Stomach (tissue), 9 donors: ENCODE results near the gene INSRR. TPM values are rescaled to one million over a fixed set of nuclear protein-coding genes. Genes with fewer than 3 reads are reported as not detected.

ENCODE experiments used
- DNase-seq, 2 donors: peaks; one replicate each; pipeline versions ENCODE4 v3.0.0 to v3.0.0-alpha.2; 2013 to 2019
- H3K27ac ChIP-seq, 5 donors: fragments of 200-600 bp in 4 of 5; sonication (generic) in 4 of 5; one replicate each; pipeline ENCODE4 v1.5.1; 2013 to 2019; ENCODE audit warnings: mild to moderate bottlenecking in 1 of 5, moderate library complexity in 1 of 5
- H3K27me3 ChIP-seq, 3 donors: fragments of 200-600 bp; sonication (generic); one replicate each; pipeline ENCODE4 v1.5.1; 2017 to 2019; ENCODE audit warnings: mixed run types in 1 of 3
- H3K36me3 ChIP-seq, 4 donors: fragments of 200-600 bp; sonication (generic); 1 replicate in 3 of 4; 2 replicates in 1 of 4; pipeline ENCODE4 v1.5.1; 2016 to 2019
- H3K4me1 ChIP-seq, 4 donors: fragments of 200-600 bp; sonication (generic); one replicate each; pipeline ENCODE4 v1.5.1; 2016 to 2019
- H3K4me3 ChIP-seq, 4 donors: fragments of 200-600 bp; sonication (generic) in 3 of 4; one replicate each; pipeline ENCODE4 v1.5.1; 2016 to 2019; ENCODE audit warnings: mild to moderate bottlenecking in 1 of 4
- H3K9me3 ChIP-seq, 4 donors: fragments of 200-600 bp; sonication (generic); one replicate each; pipeline ENCODE4 v1.5.1; 2016 to 2019
- EP300 ChIP-seq: sonication (generic); formaldehyde crosslinking; IDR thresholded peaks from one replicate; pipeline ENCODE4 v1.6.1; 2017; ENCODE audit warnings: antibody characterized with exemption
- POLR2A ChIP-seq, 4 donors: fragments of 450-650 bp; IDR thresholded peaks; one replicate each; pipeline ENCODE4 v1.6.1; 2016; ENCODE audit warnings: antibody characterized with exemption in 4 of 4, control low read depth in 2 of 4, mild to moderate bottlenecking in 1 of 4, moderate library complexity in 1 of 4
- POLR2AphosphoS5 ChIP-seq, 3 donors: sonication (generic); formaldehyde crosslinking; IDR thresholded peaks; one replicate each; pipeline ENCODE4 v1.6.1; 2016; ENCODE audit warnings: antibody characterized with exemption in 3 of 3
- WGBS, 5 donors: extraction: QIAGEN DNeasy Blood & Tissue Kit in 3 of 5; methylation state at CpG; one replicate each; pipeline versions ENCODE4 v1.1.5 to v1.1.7; 2013 to 2018; 5-methylcytosine and 5-hydroxymethylcytosine counted together
- intact Hi-C: fragments of 100-400 bp; cut with DNase I; formaldehyde crosslinking; loops from one replicate; pipeline ENCODE4 v1.15.1; 2023; ENCODE audit warnings: low total_unique reads
- polyA plus RNA-seq, 3 donors: library from polyadenylated mRNA; stranded (reverse); fragments of 200-250 nt; gene quantifications; one replicate each; pipeline ENCODE4 v1.2.3, GENCODE V29; 2013
- total RNA-seq, 5 donors: library from RNA; depleted of rRNA; stranded (reverse); fragments of >200 nt; gene quantifications; one replicate each; pipeline versions ENCODE4 v1.1.0 to v1.2.3, GENCODE V29; 2014 to 2016
- TF ChIP-seq, protein P1 (sequence below), 7 experiments: fragments of 450-650 bp in 4 of 7; fragments of 200-600 bp in 3 of 7; sonication (generic) in 3 of 7; IDR thresholded peaks; one replicate each; pipeline ENCODE4 v1.5.1; 2016 to 2019; ENCODE audit warnings: antibody characterized with exemption in 7 of 7, control low read depth in 2 of 7, mild to moderate bottlenecking in 1 of 7
- donor health status: healthy with polysubstance abuse.
- donor health status: Bipolar disorder and iron deficiency.
- donor health status: healthy.

Gene INSRR
- total and polyA plus RNA-seq, 8 donors = 0.15 to 0.75 (median 0.29) TPM; not detected in 3

DNA sequence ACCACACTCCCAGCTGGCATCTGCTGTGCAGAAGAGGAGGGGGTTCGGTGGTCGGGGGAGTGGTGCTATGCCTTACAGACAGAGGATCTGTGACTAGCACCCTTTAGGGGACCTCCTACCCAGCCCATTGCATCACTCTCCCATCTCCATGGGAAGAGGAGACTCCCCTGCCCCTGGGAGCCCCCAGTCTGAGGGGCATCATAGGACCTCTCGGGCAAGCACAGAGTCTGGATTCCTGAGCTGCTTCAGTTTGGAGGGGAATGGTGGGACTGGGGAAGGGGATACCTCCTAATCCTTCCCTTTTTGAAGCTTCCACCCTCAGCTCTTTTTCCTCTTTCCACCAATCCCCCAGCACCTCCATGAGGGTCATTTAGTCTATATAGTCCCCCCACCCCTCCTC lies 1.4 kb downstream of the INSRR start:
- H3K9me3 ChIP-seq = no peaks in the 10 kb centered on the region
- no peak overlapping the region for H3K4me3 ChIP-seq
- no peak overlapping the region for H3K27ac ChIP-seq
- WGBS, 5 donors = 51 to 69% (median 62%) methylated on average over 3 of the region's 3 CpGs
- no peaks in the 10 kb centered on the region for H3K36me3 ChIP-seq
- H3K4me1 ChIP-seq = peaks cover 24 to 35% (median 32%) of the 10 kb centered on the region in 4 donors
- peaks cover 21 to 77% (median 53%) of the 10 kb centered on the region in 3 donors for H3K27me3 ChIP-seq
- TF ChIP-seq, protein P1, sequence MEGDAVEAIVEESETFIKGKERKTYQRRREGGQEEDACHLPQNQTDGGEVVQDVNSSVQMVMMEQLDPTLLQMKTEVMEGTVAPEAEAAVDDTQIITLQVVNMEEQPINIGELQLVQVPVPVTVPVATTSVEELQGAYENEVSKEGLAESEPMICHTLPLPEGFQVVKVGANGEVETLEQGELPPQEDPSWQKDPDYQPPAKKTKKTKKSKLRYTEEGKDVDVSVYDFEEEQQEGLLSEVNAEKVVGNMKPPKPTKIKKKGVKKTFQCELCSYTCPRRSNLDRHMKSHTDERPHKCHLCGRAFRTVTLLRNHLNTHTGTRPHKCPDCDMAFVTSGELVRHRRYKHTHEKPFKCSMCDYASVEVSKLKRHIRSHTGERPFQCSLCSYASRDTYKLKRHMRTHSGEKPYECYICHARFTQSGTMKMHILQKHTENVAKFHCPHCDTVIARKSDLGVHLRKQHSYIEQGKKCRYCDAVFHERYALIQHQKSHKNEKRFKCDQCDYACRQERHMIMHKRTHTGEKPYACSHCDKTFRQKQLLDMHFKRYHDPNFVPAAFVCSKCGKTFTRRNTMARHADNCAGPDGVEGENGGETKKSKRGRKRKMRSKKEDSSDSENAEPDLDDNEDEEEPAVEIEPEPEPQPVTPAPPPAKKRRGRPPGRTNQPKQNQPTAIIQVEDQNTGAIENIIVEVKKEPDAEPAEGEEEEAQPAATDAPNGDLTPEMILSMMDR (IDR thresholded peaks at IDR 0.05) = no peak
- no peak for TF ChIP-seq POLR2A (IDR thresholded peaks at IDR 0.05)
- TF ChIP-seq POLR2AphosphoS5 (IDR thresholded peaks at IDR 0.05) = no peak
- no peak for TF ChIP-seq EP300
- intact Hi-C loops = no loop called here
- DNase-seq = no peak

- Histone ChIP-seq H3K9me3 (no peaks in the 10 kb centered on the region), H3K4me3 (no peak overlapping the region), H3K27me3 (peaks cover 13 to 74% (median 41%) of the 10 kb centered on the region in 3 donors), H3K36me3 (no peaks in the 10 kb centered on the region), H3K27ac (no peak overlapping the region), H3K4me1 (peaks cover 24 to 42% (median 38%) of the 10 kb centered on the region in 4 donors)
- DNase-seq = no peak
- TF ChIP-seq POLR2A (IDR thresholded peaks at IDR 0.05) = no peak
- 64 to 88% (median 74%) methylated on average over 3 of the region's 3 CpGs for WGBS, 5 donors
- intact Hi-C loops = no loop called here
Measured at GRCh38 chr1:156856282-156856785, 2.6 kb downstream of the INSRR start.

DNA sequence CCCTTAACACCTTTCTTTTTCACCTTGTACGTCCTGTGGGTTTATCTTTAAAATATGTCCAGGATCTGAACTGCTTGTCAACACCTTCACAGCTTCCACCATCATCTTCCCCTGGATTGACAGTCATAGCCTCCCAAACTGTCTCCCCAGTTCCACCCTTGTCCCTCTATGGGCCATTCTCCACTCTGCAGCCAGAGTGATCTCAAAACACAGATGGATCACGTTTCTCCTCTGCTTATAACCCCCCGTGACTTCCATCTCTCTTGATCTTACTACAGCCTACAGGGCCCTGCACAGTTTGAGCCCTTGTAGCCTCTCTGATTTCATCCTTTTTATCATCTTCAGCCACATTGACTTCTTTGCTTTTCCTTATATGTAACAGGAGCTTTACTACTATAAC lies 4.3 kb downstream of the INSRR start:
- Histone ChIP-seq H3K4me1 (peaks cover 8 to 25% (median 22%) of the 10 kb centered on the region in 4 donors), H3K27me3 (peaks cover 6 to 64% (median 25%) of the 10 kb centered on the region in 3 donors), H3K36me3 (no peaks in the 10 kb centered on the region), H3K4me3 (no peak overlapping the region), H3K27ac (no peak overlapping the region), H3K9me3 (no peaks in the 10 kb centered on the region)
- no peak for DNase-seq
- TF ChIP-seq POLR2AphosphoS5 (IDR thresholded peaks at IDR 0.05) = no peak
- TF ChIP-seq, protein P1 (IDR thresholded peaks at IDR 0.05) = no peak
- no peak for TF ChIP-seq EP300
- TF ChIP-seq POLR2A (IDR thresholded peaks at IDR 0.05) = no peak
- intact Hi-C loops = no loop called here
- 38 to 61% (median 53%) methylated on average over 3 of the region's 3 CpGs for WGBS, 5 donors

- peaks cover 0 to 19% (median 15%) of the 10 kb centered on the region in 4 donors for H3K4me1 ChIP-seq
- no peaks in the 10 kb centered on the region for H3K9me3 ChIP-seq
- intact Hi-C loops = no loop called here
- no peak overlapping the region for H3K27ac ChIP-seq
- TF ChIP-seq, protein P1 (IDR thresholded peaks at IDR 0.05) = no peak
- TF ChIP-seq EP300 (no peak), POLR2A (IDR thresholded peaks at IDR 0.05) (no peak), POLR2AphosphoS5 (IDR thresholded peaks at IDR 0.05) (no peak)
- no peaks in the 10 kb centered on the region for H3K36me3 ChIP-seq
- 84 to 95% (median 92%) methylated on average over 19 of the region's 19 CpGs for WGBS, 5 donors
- no peak overlapping the region for H3K4me3 ChIP-seq
- H3K27me3 ChIP-seq = peaks cover 1 to 64% (median 25%) of the 10 kb centered on the region in 3 donors
- no peak for DNase-seq
Measured at GRCh38 chr1:156853761-156854160, 5.2 kb downstream of the INSRR start.

GRCh38 chr1:156852418-156852874 lies 6.5 kb downstream of the INSRR start:
- Histone ChIP-seq H3K27ac (no peak overlapping the region), H3K4me3 (no peak overlapping the region), H3K27me3 (peaks cover 0 to 64% (median 18%) of the 10 kb centered on the region in 3 donors), H3K36me3 (no peaks in the 10 kb centered on the region), H3K4me1 (peaks cover 0 to 19% (median 12%) of the 10 kb centered on the region in 4 donors), H3K9me3 (no peaks in the 10 kb centered on the region)
- WGBS, 5 donors = 22 to 51% (median 33%) methylated on average over 5 to 9 of the region's 9 CpGs
- TF ChIP-seq EP300 (no peak), POLR2AphosphoS5 (IDR thresholded peaks at IDR 0.05) (no peak), POLR2A (IDR thresholded peaks at IDR 0.05) (no peak)
- TF ChIP-seq, protein P1 (IDR thresholded peaks at IDR 0.05) = no peak
- intact Hi-C loops = no loop called here
- DNase-seq = peak; percentile 71 to 77
